Uterine smooth muscle cell (primary cell): ENCODE data around the gene CD70. TPM values are rescaled to one million over a fixed set of nuclear protein-coding genes. Genes with fewer than 3 reads are reported as not detected.

Source experiments
- total RNA-seq: library from RNA; depleted of rRNA; stranded (reverse); fragments of >200 nt; gene quantifications from 2 replicates; pipeline ENCODE4 v1.2.3, GENCODE V29; 2014

Gene CD70
- total RNA-seq = not detected in 2 replicates

GRCh38 chr19:6590827-6591319, at the start of gene CD70:
CD70 (minus strand) TSS chr19:6591150; CDS start chr19:6591002, 148 bp downstream.

Other genes with a start within 250 kb of the CD70 start
- 53.1 and 69.3 TPM in 2 replicates for gene CLPP, start 229.6 kb downstream of the CD70 start, total RNA-seq
- gene ALKBH7, start 218.4 kb downstream of the CD70 start, total RNA-seq = 27.4 and 27.7 TPM in 2 replicates
- 0.33 and 0.87 TPM in 2 replicates for gene PSPN, start 215.2 kb downstream of the CD70 start, total RNA-seq
- gene GTF2F1, start 198.0 kb downstream of the CD70 start, total RNA-seq = 56.7 and 57.9 TPM in 2 replicates
- 94.7 and 125 TPM in 2 replicates for gene KHSRP, start 166.3 kb downstream of the CD70 start, total RNA-seq
- gene SLC25A41, start 157.4 kb downstream of the CD70 start, total RNA-seq = 0.11 TPM in 1 of 2 replicates, not detected in the other
- 11.7 and 29.0 TPM in 2 replicates for gene SLC25A23, start 131.4 kb downstream of the CD70 start, total RNA-seq
- 0.12 TPM in 1 of 2 replicates, not detected in the other for gene CRB3, start 126.9 kb downstream of the CD70 start, total RNA-seq
- gene DENND1C, start 109.4 kb downstream of the CD70 start, total RNA-seq = not detected in 2 replicates
- not detected in 2 replicates for gene TUBB4A, start 88.8 kb downstream of the CD70 start, total RNA-seq
- 0.11 TPM in 1 of 2 replicates, not detected in the other for gene TNFSF9, start 60.1 kb downstream of the CD70 start, total RNA-seq
- gene TNFSF14, start 79.0 kb upstream of the CD70 start, total RNA-seq = not detected in 2 replicates
- 0.22 and 0.25 TPM in 2 replicates for gene C3, start 129.5 kb upstream of the CD70 start, total RNA-seq
- gene GPR108, start 146.4 kb upstream of the CD70 start, total RNA-seq = 26.0 and 34.4 TPM in 2 replicates
- 39.1 and 41.6 TPM in 2 replicates for gene TRIP10, start 148.5 kb upstream of the CD70 start, total RNA-seq
- not detected in 2 replicates for gene SH2D3A, start 176.3 kb upstream of the CD70 start, total RNA-seq
- not detected in 2 replicates for gene VAV1, start 181.6 kb upstream of the CD70 start, total RNA-seq